Left lung (tissue), 10 donors: Measurements from ENCODE around the gene SPATA4. TPM values are rescaled to one million over a fixed set of nuclear protein-coding genes. Genes with fewer than 3 reads are reported as not detected.
A peak's percentile ranks its signal among the peaks of the same experiment; 100 is the strongest.

ENCODE experiments used
- ATAC-seq: fragments of 200-7000 bp; cut with Tn5 transposase; one replicate; pipeline ENCODE4 v1.9.1; 2020; ENCODE audit warnings: moderate library complexity
- DNase-seq, 4 donors: peaks; one replicate each; pipeline ENCODE4 v3.0.0-alpha.2; 2013 to 2020
- H3K27ac ChIP-seq, 2 donors: fragments of 200-600 bp; sonication (generic) in 1 of 2; one replicate each; pipeline versions ENCODE4 v1.5.0 to v1.8.0; 2020 to 2021
- H3K27me3 ChIP-seq, 2 donors: fragments of 200-600 bp; sonication (generic) in 1 of 2; one replicate each; pipeline versions ENCODE4 v1.5.0 to v1.8.0; 2020 to 2021
- H3K36me3 ChIP-seq, 2 donors: fragments of 200-600 bp; sonication (generic) in 1 of 2; one replicate each; pipeline versions ENCODE4 v1.5.0 to v1.8.0; 2020 to 2021
- H3K4me1 ChIP-seq, 2 donors: fragments of 200-600 bp; one replicate each; pipeline ENCODE4 v1.8.0; 2021
- H3K4me3 ChIP-seq, 2 donors: fragments of 200-600 bp; sonication (generic) in 1 of 2; one replicate each; pipeline versions ENCODE4 v1.5.0 to v1.8.0; 2020 to 2021; ENCODE audit warnings: mild to moderate bottlenecking in 1 of 2
- H3K9me3 ChIP-seq, 2 donors: fragments of 200-600 bp; sonication (generic) in 1 of 2; one replicate each; pipeline versions ENCODE4 v1.5.0 to v1.8.0; 2020 to 2021
- intact Hi-C, 2 donors: fragments of 100-400 bp; cut with DNase I; formaldehyde crosslinking; loops; one replicate each; pipeline versions ENCODE4 v1.11.2 to v1.14.2; 2022
- polyA plus RNA-seq, 6 donors: library from polyadenylated mRNA; unstranded; fragments of 120-200 nt; gene quantifications; one replicate each; pipeline ENCODE4 v1.2.1, GENCODE V29; 2013; ENCODE audit not compliant: insufficient read length in 6 of 6
- total RNA-seq, 2 donors: library from RNA; stranded (reverse); fragmentation: NEBNext Ultra II Directional; extraction: Animal tissue kit (Norgen Biotek cat#: 25700); gene quantifications; one replicate each; pipeline ENCODE4 v1.2.1, GENCODE V29; 2021
- TF ChIP-seq, protein P1 (sequence below), 2 donors: fragments of 200-600 bp; sonication (generic) in 1 of 2; IDR thresholded peaks; one replicate each; pipeline versions ENCODE4 v1.5.0 to v1.8.0; 2021; ENCODE audit warnings: antibody characterized with exemption in 2 of 2
- donor health status: DM: no; HTN: yes; CAD: no.
- donor health status: DM: no; HTN: no; CAD: no.

SPATA4 gene
- total and polyA plus RNA-seq, 8 donors: 0.20 to 1.9 (median 0.92) TPM

DNA sequence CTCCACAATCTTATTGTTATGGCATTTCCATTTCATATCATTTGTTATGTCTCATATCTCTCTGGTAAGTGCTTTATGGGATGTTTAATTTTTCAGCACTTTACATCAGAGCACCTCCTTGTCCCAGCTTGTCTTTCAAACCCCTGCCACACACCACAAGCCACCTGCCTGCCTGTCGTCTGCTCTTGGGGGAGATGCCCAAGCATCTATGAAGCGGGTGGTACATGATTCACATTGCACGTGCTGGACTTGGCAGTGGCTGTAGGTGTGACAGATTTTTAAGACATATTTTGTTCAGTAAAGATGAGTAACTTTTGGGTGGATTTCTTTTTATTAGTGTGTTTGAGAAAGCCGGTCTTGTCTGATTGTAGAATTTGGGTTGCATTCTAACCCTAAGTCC, 14.2 kb upstream of the SPATA4 start:
- ATAC-seq (no peak), DNase-seq (no peak)
- TF ChIP-seq, protein P1, sequence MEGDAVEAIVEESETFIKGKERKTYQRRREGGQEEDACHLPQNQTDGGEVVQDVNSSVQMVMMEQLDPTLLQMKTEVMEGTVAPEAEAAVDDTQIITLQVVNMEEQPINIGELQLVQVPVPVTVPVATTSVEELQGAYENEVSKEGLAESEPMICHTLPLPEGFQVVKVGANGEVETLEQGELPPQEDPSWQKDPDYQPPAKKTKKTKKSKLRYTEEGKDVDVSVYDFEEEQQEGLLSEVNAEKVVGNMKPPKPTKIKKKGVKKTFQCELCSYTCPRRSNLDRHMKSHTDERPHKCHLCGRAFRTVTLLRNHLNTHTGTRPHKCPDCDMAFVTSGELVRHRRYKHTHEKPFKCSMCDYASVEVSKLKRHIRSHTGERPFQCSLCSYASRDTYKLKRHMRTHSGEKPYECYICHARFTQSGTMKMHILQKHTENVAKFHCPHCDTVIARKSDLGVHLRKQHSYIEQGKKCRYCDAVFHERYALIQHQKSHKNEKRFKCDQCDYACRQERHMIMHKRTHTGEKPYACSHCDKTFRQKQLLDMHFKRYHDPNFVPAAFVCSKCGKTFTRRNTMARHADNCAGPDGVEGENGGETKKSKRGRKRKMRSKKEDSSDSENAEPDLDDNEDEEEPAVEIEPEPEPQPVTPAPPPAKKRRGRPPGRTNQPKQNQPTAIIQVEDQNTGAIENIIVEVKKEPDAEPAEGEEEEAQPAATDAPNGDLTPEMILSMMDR (IDR thresholded peaks at IDR 0.05): no peak
- peaks cover 0 to 9% of the 10 kb centered on the region in 2 donors for H3K27me3 ChIP-seq
- H3K4me1 ChIP-seq: no peaks in the 10 kb centered on the region
- no peaks in the 10 kb centered on the region for H3K36me3 ChIP-seq
- H3K9me3 ChIP-seq: peaks cover 0 to 2% of the 10 kb centered on the region in 2 donors
- H3K4me3 ChIP-seq: no peak overlapping the region
- intact Hi-C loops: no loop called here
- no peak overlapping the region for H3K27ac ChIP-seq

DNA sequence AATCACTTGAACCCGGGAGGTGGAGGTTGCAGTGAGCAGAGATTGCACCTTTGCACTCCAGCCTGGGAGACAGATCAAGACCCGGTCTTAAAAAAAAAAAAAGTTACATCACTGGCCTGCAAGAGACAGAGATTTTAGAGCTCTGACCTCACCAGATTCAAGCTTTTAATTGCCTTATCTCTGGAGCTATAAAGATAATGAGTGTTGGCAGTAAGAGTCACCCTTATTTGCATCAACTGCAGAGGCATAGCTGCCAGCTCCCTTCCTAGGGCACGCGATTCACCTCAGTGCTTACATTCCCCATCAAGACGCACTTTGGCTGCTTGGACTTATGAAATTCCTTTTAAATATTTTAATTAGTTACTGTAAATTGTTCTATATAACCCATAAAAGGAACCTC, 12.5 kb upstream of the SPATA4 start:
- ATAC-seq (no peak), DNase-seq (no peak)
- intact Hi-C loops: no loop called here
- no peaks in the 10 kb centered on the region for H3K36me3 ChIP-seq
- peaks cover 0 to 12% of the 10 kb centered on the region in 2 donors for H3K27me3 ChIP-seq
- H3K4me3 ChIP-seq: no peak overlapping the region
- H3K4me1 ChIP-seq: no peaks in the 10 kb centered on the region
- no peak overlapping the region for H3K27ac ChIP-seq
- TF ChIP-seq, protein P1 (IDR thresholded peaks at IDR 0.05): no peak
- H3K9me3 ChIP-seq: peaks cover 0 to 2% of the 10 kb centered on the region in 2 donors

DNA sequence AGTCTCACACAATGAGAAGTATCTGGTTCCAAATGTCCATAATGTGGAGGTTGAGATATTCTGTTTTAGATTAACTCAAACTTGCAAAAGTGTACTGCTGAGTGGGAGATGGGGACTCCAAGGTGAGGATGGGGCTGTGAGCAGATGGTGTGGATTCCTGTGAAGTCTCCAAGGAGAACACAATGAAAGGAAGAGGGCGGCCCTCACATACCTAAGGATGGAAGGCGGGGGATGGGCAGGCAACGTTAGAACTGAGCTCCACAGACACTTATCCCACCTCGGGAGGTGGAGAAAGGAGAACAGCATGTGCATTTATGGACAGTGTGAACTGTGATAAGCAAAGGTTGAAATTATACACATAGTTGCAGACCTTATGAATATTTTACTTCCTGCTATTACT, 9.9 kb upstream of the SPATA4 start:
- Histone ChIP-seq H3K9me3 (no peaks in the 10 kb centered on the region), H3K36me3 (no peaks in the 10 kb centered on the region), H3K27me3 (peaks cover 0 to 13% of the 10 kb centered on the region in 2 donors), H3K27ac (no peak overlapping the region), H3K4me3 (no peak overlapping the region), H3K4me1 (no peaks in the 10 kb centered on the region)
- TF ChIP-seq, protein P1 (IDR thresholded peaks at IDR 0.05): no peak
- intact Hi-C loops: no loop called here
- no peak for DNase-seq
- no peak for ATAC-seq

DNA sequence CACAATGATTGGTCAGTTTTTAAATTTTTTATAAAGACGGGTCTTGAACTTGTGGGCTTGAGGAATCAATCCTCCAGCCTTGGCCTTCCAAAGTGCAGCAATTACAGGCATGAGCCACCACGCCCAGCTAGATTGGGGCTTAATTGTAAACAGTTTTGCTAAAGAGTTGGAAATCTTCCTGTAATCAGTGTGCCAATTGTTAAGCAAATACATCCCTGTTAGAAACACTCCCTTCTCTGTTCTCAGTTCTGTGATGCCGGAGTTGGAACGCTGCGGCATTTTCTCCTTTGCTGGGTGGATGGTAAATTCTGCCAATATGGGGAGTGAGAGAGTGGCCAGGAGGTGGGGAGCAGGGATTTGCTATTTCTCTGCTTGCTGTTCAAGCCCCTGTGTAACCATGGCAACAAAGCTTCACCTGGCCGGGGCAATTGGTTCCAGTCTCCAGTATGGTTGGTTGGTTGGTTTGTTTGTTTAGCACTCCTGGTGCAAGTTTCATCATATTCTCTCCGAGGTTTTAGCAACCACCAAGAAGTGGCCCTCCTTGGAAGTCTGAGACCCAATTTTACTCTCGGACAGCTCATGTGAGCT, 3.0 kb upstream of the SPATA4 start:
- peak; percentile 67 for ATAC-seq
- TF ChIP-seq, protein P1 (IDR thresholded peaks at IDR 0.05): no peak
- DNase-seq: peak in 1 of 4 donors; percentile 55
- Histone ChIP-seq H3K36me3 (no peaks in the 10 kb centered on the region), H3K4me3 (no peak overlapping the region), H3K27ac (no peak overlapping the region), H3K27me3 (peaks cover 0 to 4% of the 10 kb centered on the region in 2 donors), H3K4me1 (peaks cover 4 to 6% of the 10 kb centered on the region in 2 donors), H3K9me3 (no peaks in the 10 kb centered on the region)
- intact Hi-C loops: no loop called here

DNA sequence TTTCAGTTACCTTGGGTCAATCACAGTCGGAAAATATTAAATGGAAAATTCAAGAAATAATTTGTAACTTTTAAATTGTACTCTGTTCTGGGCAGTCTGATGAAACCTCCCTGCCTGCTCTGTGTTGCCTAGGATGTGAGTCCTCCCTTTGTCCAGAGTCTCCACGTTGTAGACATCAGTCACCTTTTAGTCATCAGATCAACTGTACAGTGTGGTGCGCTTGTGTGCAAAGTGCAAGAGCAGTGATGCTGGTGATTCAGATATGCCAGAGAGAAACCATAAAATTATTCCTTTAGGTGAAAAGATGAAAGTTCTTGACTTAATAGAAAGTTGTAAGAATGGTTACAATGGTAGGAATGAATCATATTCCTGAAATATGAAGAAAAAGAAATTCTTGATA, 1.4 kb downstream of the SPATA4 start:
- ATAC-seq (no peak), DNase-seq (no peak)
- peaks cover 0 to 5% of the 10 kb centered on the region in 2 donors for H3K27me3 ChIP-seq
- H3K9me3 ChIP-seq: no peaks in the 10 kb centered on the region
- H3K4me3 ChIP-seq: no peak overlapping the region
- H3K4me1 ChIP-seq: peaks cover 4 to 6% of the 10 kb centered on the region in 2 donors
- intact Hi-C loops: no loop called here
- TF ChIP-seq, protein P1 (IDR thresholded peaks at IDR 0.05): no peak
- no peaks in the 10 kb centered on the region for H3K36me3 ChIP-seq
- H3K27ac ChIP-seq: no peak overlapping the region
